K562 (cell line): ENCODE measurements around the gene GLRA3. TPM values are rescaled to one million over a fixed set of nuclear protein-coding genes. Genes with fewer than 3 reads are reported as not detected.

Experiments
- ATAC-seq: fragments of 200-7000 bp; cut with Tn5 transposase; 3 replicates; pipeline ENCODE4 v1.9.1; 2020; ENCODE audit warnings: moderate library complexity
- BruUV-seq: library from RNA; stranded (reverse); fragments of 400-500 nt; replicated peaks from 2 replicates; lab custom pipeline; 2021; lab: Mats Ljungman, UMichigan
- CTCF ChIA-PET: fragments of 300-600 bp; formaldehyde crosslinking; extraction: SDS; loops from one replicate; lab custom pipeline; 2021; ENCODE audit warnings: low intra/inter-chr PET ratio; lab: Yijun Ruan, JAX
- POLR2A ChIA-PET: fragments of 300-600, 350-650 bp; sonication (Branson Sonifier 250); formaldehyde crosslinking; extraction: SDS; loops from one replicate; lab custom pipeline; 2021; ENCODE audit warnings: antibody characterized with exemption, inconsistent platforms; lab: Yijun Ruan, JAX
- DNase-seq, 4 experiments: peaks; one replicate each; pipeline versions ENCODE4 v3.0.0 to v3.0.0-alpha.2; 2011 to 2018; ENCODE audit warnings: low spot score in 3 of 4, mixed read lengths in 3 of 4; ENCODE audit errors: extremely low read depth in 1 of 4
- FAIRE-seq: peaks from 2 replicates; lab custom pipeline; 2011; peaks lifted over from hg19 to GRCh38; lab: Jason Lieb, UNC
- H2AFZ ChIP-seq: 2 replicates; pipeline ENCODE4 v1.6.0; 2011; ENCODE audit warnings: low read depth, low read length, control low read depth, inconsistent platforms
- H3K27ac ChIP-seq: fragments of 200-600 bp; 3 replicates; pipeline ENCODE4 v1.8.0; 2011; ENCODE audit warnings: low read depth, mild to moderate bottlenecking, control low read depth, inconsistent platforms, low read length, moderate library complexity, mixed read lengths; ENCODE audit errors: extremely low read depth
- H3K27me3 ChIP-seq, 2 experiments: fragments of 300-600 bp in 1 of 2; 2 replicates in 1 of 2; 3 replicates in 1 of 2; pipeline versions ENCODE4 v1.6.0 to v1.8.0; 2011; ENCODE audit warnings: inconsistent platforms in 2 of 2, low read length in 2 of 2, mild to moderate bottlenecking in 1 of 2, mixed read lengths in 1 of 2, moderate library complexity in 1 of 2; ENCODE audit not compliant: control insufficient read depth in 2 of 2, insufficient read depth in 2 of 2
- H3K36me3 ChIP-seq: fragments of 300-600 bp; 3 replicates; pipeline ENCODE4 v1.8.0; 2011; ENCODE audit warnings: mild to moderate bottlenecking, low read length, inconsistent platforms; ENCODE audit not compliant: control insufficient read depth, insufficient read depth
- H3K4me1 ChIP-seq, 2 experiments: fragments of 200-600 bp in 1 of 2; replicated peaks in 1 of 2; 2 replicates in 1 of 2; 3 replicates in 1 of 2; pipeline versions ENCODE4 v1.5.1 to v1.8.0; 2011; ENCODE audit warnings: inconsistent platforms in 2 of 2, low read length in 2 of 2, mild to moderate bottlenecking in 1 of 2, mixed read lengths in 1 of 2, moderate library complexity in 1 of 2; ENCODE audit not compliant: control insufficient read depth in 2 of 2, insufficient read depth in 2 of 2
- H3K4me2 ChIP-seq: 2 replicates; pipeline ENCODE4 v1.6.1; 2011; ENCODE audit warnings: low read length, control low read depth, inconsistent platforms, mixed read lengths; ENCODE audit not compliant: insufficient read depth
- H3K4me3 ChIP-seq: fragments of 200-600 bp; sonication (generic), shearing (Covaris generic); 2 replicates; pipeline ENCODE4 v1.5.1; 2016; ENCODE audit warnings: control low read depth, inconsistent platforms
- H3K79me2 ChIP-seq: fragments of 200-600 bp; 3 replicates; pipeline ENCODE4 v1.8.0; 2011; ENCODE audit warnings: low read length, inconsistent platforms; ENCODE audit not compliant: control insufficient read depth, insufficient read depth
- H3K9ac ChIP-seq, 2 experiments: 2 replicates each; pipeline versions ENCODE4 v1.6.0 to v1.6.1; 2011; ENCODE audit warnings: low read depth in 2 of 2, low read length in 2 of 2, control low read depth in 1 of 2, inconsistent platforms in 1 of 2, mild to moderate bottlenecking in 1 of 2, mixed read lengths in 1 of 2; ENCODE audit not compliant: insufficient read depth in 1 of 2
- H3K9me1 ChIP-seq: one replicate; pipeline ENCODE4 v1.6.0; 2011; ENCODE audit warnings: inconsistent platforms, mild to moderate bottlenecking, low read length, moderate library complexity; ENCODE audit not compliant: control insufficient read depth, insufficient read depth
- H3K9me3 ChIP-seq: replicated peaks from 2 replicates; pipeline ENCODE4 v1.5.1; 2011; ENCODE audit warnings: low read depth, low read length, inconsistent platforms; ENCODE audit not compliant: control insufficient read depth, insufficient read depth
- H4K20me1 ChIP-seq: replicated peaks from 2 replicates; pipeline ENCODE4 v1.6.1; 2011; ENCODE audit warnings: low read length, inconsistent platforms, mixed read lengths; ENCODE audit not compliant: control insufficient read depth, insufficient read depth
- FOXA3 ChIP-seq, 2 experiments: fragments of 450-650 bp in 1 of 2; sonication (generic) in 1 of 2; formaldehyde crosslinking; IDR thresholded peaks in 1 of 2; conservative IDR thresholded peaks in 1 of 2; 2 replicates each; pipeline versions ENCODE4 v1.4.0 to v1.8.0; 2020 to 2022; ENCODE audit warnings: mild to moderate bottlenecking in 2 of 2, missing genetic modification reagents in 1 of 2
- GATA2 ChIP-seq: sonication (generic); formaldehyde crosslinking; IDR thresholded peaks from 2 replicates; pipeline ENCODE4 v1.4.0; 2020; ENCODE audit warnings: mild to moderate bottlenecking, missing genetic modification reagents
- HIVEP1 ChIP-seq: fragments of 250-450 bp; sonication (Bioruptor Pico); IDR thresholded peaks from 2 replicates; pipeline ENCODE4 v1.4.0; 2020; ENCODE audit warnings: mild to moderate bottlenecking
- SETDB1 ChIP-seq: IDR thresholded peaks from one replicate; pipeline ENCODE4 v1.6.1; 2012; ENCODE audit warnings: low read length, control low read depth, inconsistent platforms
- in situ Hi-C: fragments of 300-500 bp; cut with MboI; formaldehyde crosslinking; loops from 4 replicates; pipeline ENCODE4 v1.15.0; 2018; ENCODE audit warnings: inconsistent platforms, mixed read lengths
- intact Hi-C: fragments of 100-400 bp; cut with micrococcal nuclease; formaldehyde crosslinking; loops from 2 replicates; pipeline ENCODE4 v1.14.2; 2022
- polyA plus RNA-seq, 8 experiments: library from polyadenylated mRNA; depleted of rRNA in 4 of 8; stranded (reverse) in 5 of 8; unstranded in 3 of 8; fragments of >200 nt; fragmentation: Nextera tagmentation in 2 of 8; fragmentation: Illumina TruSeq in 1 of 8; extraction: Ambion mirVana in 2 of 8; extraction: Trizol in 1 of 8; gene quantifications; 2 replicates each; pipeline versions ENCODE4 v1.2.1 to v1.2.3, GENCODE V29; 2011 to 2014; ENCODE audit warnings: inconsistent platforms in 1 of 8, missing spikeins in 1 of 8
- total RNA-seq, 7 experiments: library from RNA; depleted of rRNA in 6 of 7; stranded (reverse); fragments of >200 nt in 6 of 7; fragmentation: Illumina TruSeq in 2 of 7; extraction: Trizol in 2 of 7; gene quantifications; 2 replicates each; pipeline versions ENCODE4 v1.2.1 to v1.2.3, GENCODE V29; 2011 to 2021; ENCODE audit warnings: low replicate concordance in 1 of 7
- TF ChIP-seq, protein P1 (sequence below): fragments of 450-650 bp; IDR thresholded peaks from 2 replicates; pipeline ENCODE4 v1.6.1; 2016; ENCODE audit warnings: borderline replicate concordance

GLRA3 gene
- total and polyA plus RNA-seq, 9 of the 15 experiments (the other 6 are each of a cell fraction or from before 2014, with no cell fraction given) = 0.06 to 0.14 (median 0.08) TPM; not detected in 2

DNA sequence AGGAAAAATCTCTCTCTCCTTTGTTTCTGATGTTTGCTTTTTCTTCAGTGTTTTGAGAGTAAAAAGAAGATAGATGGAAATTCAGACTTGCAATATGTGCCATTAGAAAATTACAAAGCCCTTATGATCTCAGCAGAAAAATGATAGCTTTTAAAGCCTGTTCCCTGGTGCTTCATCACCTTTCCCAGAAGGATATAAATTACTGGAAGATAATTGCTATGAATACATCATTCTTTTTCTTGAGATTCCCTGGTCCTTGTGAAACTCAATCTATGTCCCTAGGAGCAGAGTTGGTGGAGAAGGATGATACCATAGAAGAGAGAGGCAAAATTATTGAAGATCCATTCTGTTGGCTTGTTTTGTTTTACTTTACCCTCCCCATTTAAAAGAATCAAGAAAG, 86.5 kb downstream of the GLRA3 start:
- H3K4me3 ChIP-seq = no peak overlapping the region
- no peak for TF ChIP-seq HIVEP1 (CRISPR knock-in tag)
- no peak for TF ChIP-seq GATA2 (CRISPR knock-in tag)
- TF ChIP-seq, protein P1, sequence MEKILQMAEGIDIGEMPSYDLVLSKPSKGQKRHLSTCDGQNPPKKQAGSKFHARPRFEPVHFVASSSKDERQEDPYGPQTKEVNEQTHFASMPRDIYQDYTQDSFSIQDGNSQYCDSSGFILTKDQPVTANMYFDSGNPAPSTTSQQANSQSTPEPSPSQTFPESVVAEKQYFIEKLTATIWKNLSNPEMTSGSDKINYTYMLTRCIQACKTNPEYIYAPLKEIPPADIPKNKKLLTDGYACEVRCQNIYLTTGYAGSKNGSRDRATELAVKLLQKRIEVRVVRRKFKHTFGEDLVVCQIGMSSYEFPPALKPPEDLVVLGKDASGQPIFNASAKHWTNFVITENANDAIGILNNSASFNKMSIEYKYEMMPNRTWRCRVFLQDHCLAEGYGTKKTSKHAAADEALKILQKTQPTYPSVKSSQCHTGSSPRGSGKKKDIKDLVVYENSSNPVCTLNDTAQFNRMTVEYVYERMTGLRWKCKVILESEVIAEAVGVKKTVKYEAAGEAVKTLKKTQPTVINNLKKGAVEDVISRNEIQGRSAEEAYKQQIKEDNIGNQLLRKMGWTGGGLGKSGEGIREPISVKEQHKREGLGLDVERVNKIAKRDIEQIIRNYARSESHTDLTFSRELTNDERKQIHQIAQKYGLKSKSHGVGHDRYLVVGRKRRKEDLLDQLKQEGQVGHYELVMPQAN = no peak
- TF ChIP-seq FOXA3 (CRISPR knock-in tag; conservative IDR thresholded peaks at IDR 0.05 in 1 of 2, IDR thresholded peaks at IDR 0.05 in 1 of 2) = no peak
- no peak for TF ChIP-seq SETDB1
- H3K79me2 ChIP-seq = no peaks in the 10 kb centered on the region
- no peak overlapping the region for H3K4me2 ChIP-seq
- H3K9me1 ChIP-seq = no peaks in the 10 kb centered on the region
- H3K36me3 ChIP-seq = no peaks in the 10 kb centered on the region
- no peak overlapping the region for H3K27ac ChIP-seq
- no TSS peak for BruUV-seq
- H2AFZ ChIP-seq = no peak overlapping the region
- H4K20me1 ChIP-seq = no peaks in the 10 kb centered on the region
- in situ Hi-C loops (no loop called here), intact Hi-C loops (no loop called here)
- ChIA-PET CTCF (no interaction called here), POLR2A (no interaction called here)
- no peak overlapping the region for H3K9ac ChIP-seq
- H3K9me3 ChIP-seq = no peaks in the 10 kb centered on the region; the same call in 1 of the 2 replicates
- no peaks in the 10 kb centered on the region for H3K4me1 ChIP-seq
- DNase-seq (no peak), ATAC-seq (no peak), FAIRE-seq (no peak)
- no peaks in the 10 kb centered on the region for H3K27me3 ChIP-seq
